ENCODE results near the gene TMEM266.

The TMEM266 gene

DNA sequence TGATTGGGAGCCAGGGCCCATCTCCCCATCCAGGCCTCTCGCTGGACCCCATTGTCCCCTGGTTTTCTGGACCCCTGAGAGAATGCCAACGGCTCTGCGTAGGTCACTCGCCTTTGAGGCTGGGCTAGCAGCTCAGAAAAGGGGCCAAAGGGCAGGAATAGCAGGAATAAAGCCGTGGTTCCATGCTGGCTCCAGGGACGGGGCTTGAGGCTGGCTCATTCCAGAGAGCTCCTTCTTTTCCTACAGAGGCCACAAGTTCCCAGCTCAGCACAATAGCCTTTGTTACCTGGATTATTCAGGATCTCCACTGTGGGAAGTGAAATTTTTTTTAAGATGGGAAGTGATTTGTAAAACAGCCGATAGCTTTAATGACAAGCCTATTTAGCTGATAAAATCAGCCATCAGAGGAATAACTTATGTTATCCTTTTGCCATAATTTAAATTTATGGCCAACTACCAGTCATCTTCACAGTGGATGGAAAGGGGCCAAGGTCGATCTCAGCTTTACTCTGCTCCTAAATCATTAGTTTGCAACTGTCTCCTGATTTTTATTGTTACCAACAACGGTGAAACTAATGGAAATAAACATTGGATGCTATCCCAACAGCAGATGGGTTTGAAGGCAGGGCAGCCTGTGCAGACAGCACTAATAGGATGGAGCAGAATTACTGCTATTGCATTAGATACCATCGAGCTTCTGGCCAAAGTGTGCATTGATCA lies 124.3 kb downstream of the TMEM266 start:
- Histone ChIP-seq H3K79me2 (no peaks in the 10 kb centered on the region), H3K9me3 (ENCODE audit: control insufficient read depth, low read length) (no peaks in the 10 kb centered on the region), H3K27me3 (ENCODE audit: control insufficient read depth, insufficient read depth, low read length) (no peaks in the 10 kb centered on the region), H3K4me1 (no peaks in the 10 kb centered on the region), H3K4me2 (ENCODE audit: low read length) (no peak overlapping the region), H3K4me3 (ENCODE audit: low read depth, low read length) (no peak overlapping the region), H3K36me3 (ENCODE audit: control insufficient read depth, insufficient read depth, low read length) (no peaks in the 10 kb centered on the region), H3K9ac (no peak overlapping the region), H3K27ac (no peak overlapping the region), H2AFZ (no peak overlapping the region)
- TF ChIP-seq, protein P1, sequence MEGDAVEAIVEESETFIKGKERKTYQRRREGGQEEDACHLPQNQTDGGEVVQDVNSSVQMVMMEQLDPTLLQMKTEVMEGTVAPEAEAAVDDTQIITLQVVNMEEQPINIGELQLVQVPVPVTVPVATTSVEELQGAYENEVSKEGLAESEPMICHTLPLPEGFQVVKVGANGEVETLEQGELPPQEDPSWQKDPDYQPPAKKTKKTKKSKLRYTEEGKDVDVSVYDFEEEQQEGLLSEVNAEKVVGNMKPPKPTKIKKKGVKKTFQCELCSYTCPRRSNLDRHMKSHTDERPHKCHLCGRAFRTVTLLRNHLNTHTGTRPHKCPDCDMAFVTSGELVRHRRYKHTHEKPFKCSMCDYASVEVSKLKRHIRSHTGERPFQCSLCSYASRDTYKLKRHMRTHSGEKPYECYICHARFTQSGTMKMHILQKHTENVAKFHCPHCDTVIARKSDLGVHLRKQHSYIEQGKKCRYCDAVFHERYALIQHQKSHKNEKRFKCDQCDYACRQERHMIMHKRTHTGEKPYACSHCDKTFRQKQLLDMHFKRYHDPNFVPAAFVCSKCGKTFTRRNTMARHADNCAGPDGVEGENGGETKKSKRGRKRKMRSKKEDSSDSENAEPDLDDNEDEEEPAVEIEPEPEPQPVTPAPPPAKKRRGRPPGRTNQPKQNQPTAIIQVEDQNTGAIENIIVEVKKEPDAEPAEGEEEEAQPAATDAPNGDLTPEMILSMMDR (IDR thresholded peaks at IDR 0.05): no peak

DNA sequence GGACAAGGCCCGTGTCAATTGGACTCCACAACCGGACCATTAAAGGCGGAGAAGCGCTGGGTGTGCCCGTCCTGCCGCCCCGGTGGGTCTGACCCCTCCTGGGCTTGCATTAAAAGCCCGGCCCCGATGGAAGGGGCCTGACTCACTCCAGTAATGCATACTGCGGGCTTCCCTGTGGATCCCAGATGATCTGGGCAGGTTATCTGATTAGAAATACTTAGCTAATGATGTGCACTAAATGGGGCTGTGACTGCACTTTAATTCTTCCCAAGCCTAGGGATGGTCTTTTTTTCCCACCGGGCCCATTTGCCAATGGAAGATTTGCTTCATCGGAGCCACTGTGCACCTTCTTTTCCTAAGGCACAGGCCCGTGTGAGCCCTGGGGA lies 124.9 kb downstream of the TMEM266 start:
- no peaks in the 10 kb centered on the region for H3K27me3 ChIP-seq (ENCODE audit: control insufficient read depth, insufficient read depth, low read length)
- TF ChIP-seq, protein P1 (IDR thresholded peaks at IDR 0.05): no peak
- H3K27ac ChIP-seq: no peak overlapping the region

DNA sequence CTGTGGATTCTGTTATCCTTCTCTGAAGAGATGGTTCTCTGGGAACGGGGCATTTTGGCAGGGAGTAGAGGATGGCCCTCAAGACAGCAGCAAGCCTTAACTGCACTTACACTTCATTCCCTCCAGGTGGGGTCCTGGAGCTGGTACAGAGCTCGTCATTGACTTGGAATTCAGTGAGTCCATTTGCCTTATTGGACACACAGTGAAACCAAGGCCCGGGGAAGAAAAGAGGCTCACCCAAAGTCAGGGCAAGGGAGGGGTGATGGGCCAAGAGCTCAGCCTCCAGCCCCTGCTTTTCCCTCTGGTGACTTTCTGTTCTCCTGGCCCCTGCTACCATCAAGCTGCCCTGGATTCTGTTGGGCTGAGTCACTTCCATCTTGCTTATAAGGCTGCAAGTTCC lies 125.9 kb downstream of the TMEM266 start:
- H3K36me3 ChIP-seq (ENCODE audit: control insufficient read depth, insufficient read depth, low read length): no peaks in the 10 kb centered on the region
- H3K79me2 ChIP-seq: no peaks in the 10 kb centered on the region
- no peak overlapping the region for H3K4me2 ChIP-seq (ENCODE audit: low read length)
- H3K9ac ChIP-seq: no peak overlapping the region
- no peak overlapping the region for H3K27ac ChIP-seq
- H2AFZ ChIP-seq: no peak overlapping the region
- H3K9me3 ChIP-seq (ENCODE audit: control insufficient read depth, low read length): no peaks in the 10 kb centered on the region
- no peak overlapping the region for H3K4me3 ChIP-seq (ENCODE audit: low read depth, low read length)
- no peaks in the 10 kb centered on the region for H3K27me3 ChIP-seq (ENCODE audit: control insufficient read depth, insufficient read depth, low read length)
- TF ChIP-seq, protein P1 (IDR thresholded peaks at IDR 0.05): peak; percentile 10
- H3K4me1 ChIP-seq: no peaks in the 10 kb centered on the region

More for the DNA sequence above, 124.9 kb downstream of the TMEM266 start:
- Histone ChIP-seq H3K4me3 (ENCODE audit: low read depth, low read length) (no peak overlapping the region), H3K79me2 (no peaks in the 10 kb centered on the region), H3K36me3 (ENCODE audit: control insufficient read depth, insufficient read depth, low read length) (no peaks in the 10 kb centered on the region), H3K9ac (no peak overlapping the region), H3K4me1 (no peaks in the 10 kb centered on the region), H3K9me3 (ENCODE audit: control insufficient read depth, low read length) (no peaks in the 10 kb centered on the region), H2AFZ (no peak overlapping the region), H3K4me2 (ENCODE audit: low read length) (no peak overlapping the region)

DNA sequence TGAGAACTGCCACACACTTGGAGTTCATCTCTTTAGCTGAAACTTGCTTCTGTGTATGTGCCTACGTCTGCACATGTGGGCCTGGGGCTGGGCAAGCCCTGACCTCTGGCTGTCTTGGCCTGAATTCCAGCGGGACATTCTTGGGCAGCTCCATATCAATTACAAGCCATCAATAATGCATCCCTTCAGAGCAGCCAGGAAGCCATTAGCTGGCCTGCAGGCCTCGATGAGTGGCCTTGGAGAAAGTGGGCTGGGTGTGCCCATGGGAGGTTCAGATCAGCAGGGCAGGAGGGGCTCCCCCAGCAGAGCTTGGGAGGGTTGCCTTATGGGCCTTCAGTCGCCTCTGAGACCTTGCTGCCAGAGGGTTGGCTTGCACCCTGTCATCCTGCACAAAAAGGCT lies 127.4 kb downstream of the TMEM266 start:
- no peaks in the 10 kb centered on the region for H3K27me3 ChIP-seq (ENCODE audit: control insufficient read depth, insufficient read depth, low read length)
- no peaks in the 10 kb centered on the region for H3K9me3 ChIP-seq (ENCODE audit: control insufficient read depth, low read length)
- no peak overlapping the region for H3K9ac ChIP-seq

More for the DNA sequence above, 127.4 kb downstream of the TMEM266 start:
- H3K79me2 ChIP-seq: no peaks in the 10 kb centered on the region
- TF ChIP-seq, protein P1 (IDR thresholded peaks at IDR 0.05): no peak
- H3K27ac ChIP-seq: no peak overlapping the region
- no peak overlapping the region for H3K4me2 ChIP-seq (ENCODE audit: low read length)
- no peaks in the 10 kb centered on the region for H3K36me3 ChIP-seq (ENCODE audit: control insufficient read depth, insufficient read depth, low read length)
- H3K4me3 ChIP-seq (ENCODE audit: low read depth, low read length): no peak overlapping the region
- no peaks in the 10 kb centered on the region for H3K4me1 ChIP-seq
- H2AFZ ChIP-seq: no peak overlapping the region
